ENCODE data around the gene FERMT2. TPM values are rescaled to one million over a fixed set of nuclear protein-coding genes. Genes with fewer than 3 reads are reported as not detected.

FERMT2 gene
- total RNA-seq, 4 donors from 2014 or later: 8.4 to 27.0 (median 15.1) TPM

- intact Hi-C loops (cut with DNase I; ENCODE audit: low total_unique reads): no loop called here
- DNase-seq (ENCODE audit: low spot score in 2 of 2): no peak
- WGBS, 2 donors: 86 to 92% methylated on average over 5 of the region's 5 CpGs
- H3K4me3 ChIP-seq (ENCODE audit: low read depth, poor library complexity, severe bottlenecking): no peak overlapping the region
- TF ChIP-seq POLR2A (IDR thresholded peaks at IDR 0.05): no peak
Observed at GRCh38 chr14:52848626-52849025, 102.2 kb downstream of the FERMT2 start.

GRCh38 chr14:52846591-52846990 lies 104.3 kb downstream of the FERMT2 start:
- 70% methylated on average over 5 of the region's 5 CpGs for WGBS, 2 donors
- no peak overlapping the region for H3K4me3 ChIP-seq (ENCODE audit: low read depth, poor library complexity, severe bottlenecking)
- intact Hi-C loops (cut with DNase I; ENCODE audit: low total_unique reads): no loop called here
- TF ChIP-seq CTCF (IDR thresholded peaks at IDR 0.05): no peak
- TF ChIP-seq POLR2A (IDR thresholded peaks at IDR 0.05): no peak
- DNase-seq (ENCODE audit: low spot score in 2 of 2): no peak

- H3K4me3 ChIP-seq (ENCODE audit: low read depth, poor library complexity, severe bottlenecking): no peak overlapping the region
- WGBS, 2 donors: 72% methylated on average over 5 of the region's 5 CpGs
- TF ChIP-seq POLR2A (IDR thresholded peaks at IDR 0.05) (no peak), CTCF (IDR thresholded peaks at IDR 0.05) (no peak)
Observed at GRCh38 chr14:52845081-52845480, 105.8 kb downstream of the FERMT2 start.

GRCh38 chr14:52844262-52845060 lies 106.4 kb downstream of the FERMT2 start:
- 18 to 24% methylated on average over 6 of the region's 6 CpGs for WGBS, 2 donors
- no peak for DNase-seq (ENCODE audit: low spot score in 2 of 2)
- no peak overlapping the region for H3K4me3 ChIP-seq (ENCODE audit: low read depth, poor library complexity, severe bottlenecking)
- intact Hi-C loops (cut with DNase I; ENCODE audit: low total_unique reads): no loop called here
- TF ChIP-seq POLR2A (IDR thresholded peaks at IDR 0.05) (no peak), CTCF (IDR thresholded peaks at IDR 0.05) (no peak)

More at GRCh38 chr14:52845081-52845480, 105.8 kb downstream of the FERMT2 start:
- intact Hi-C loops (cut with DNase I; ENCODE audit: low total_unique reads): no loop called here
- no peak for DNase-seq (ENCODE audit: low spot score in 2 of 2)

- WGBS, 2 donors: 65% methylated on average over 3 of the region's 3 CpGs
- peak; percentile 32 to 77 for DNase-seq (ENCODE audit: low spot score in 2 of 2)
- no peak overlapping the region for H3K4me3 ChIP-seq (ENCODE audit: low read depth, poor library complexity, severe bottlenecking)
- TF ChIP-seq POLR2A (IDR thresholded peaks at IDR 0.05): no peak
- no peak for TF ChIP-seq CTCF (IDR thresholded peaks at IDR 0.05)
- intact Hi-C loops (cut with DNase I; ENCODE audit: low total_unique reads): no loop called here
Observed at GRCh38 chr14:52840877-52841276, 110.0 kb downstream of the FERMT2 start.

- WGBS, 2 donors: 87 to 94% methylated on average over 7 of the region's 7 CpGs
- intact Hi-C loops (cut with DNase I; ENCODE audit: low total_unique reads): loop anchor here (10.0 kb wide), 1 partner anchor 467 kb away; no protein-coding TSS in a partner anchor
- no peak for DNase-seq (ENCODE audit: low spot score in 2 of 2)
- TF ChIP-seq CTCF (IDR thresholded peaks at IDR 0.05): no peak
- no peak for TF ChIP-seq POLR2A (IDR thresholded peaks at IDR 0.05)
- no peak overlapping the region for H3K4me3 ChIP-seq (ENCODE audit: low read depth, poor library complexity, severe bottlenecking)
Observed at GRCh38 chr14:52837451-52837850, 113.4 kb downstream of the FERMT2 start.
